Measurements from ENCODE around the gene GTF2IRD1.

The GTF2IRD1 gene

DNA sequence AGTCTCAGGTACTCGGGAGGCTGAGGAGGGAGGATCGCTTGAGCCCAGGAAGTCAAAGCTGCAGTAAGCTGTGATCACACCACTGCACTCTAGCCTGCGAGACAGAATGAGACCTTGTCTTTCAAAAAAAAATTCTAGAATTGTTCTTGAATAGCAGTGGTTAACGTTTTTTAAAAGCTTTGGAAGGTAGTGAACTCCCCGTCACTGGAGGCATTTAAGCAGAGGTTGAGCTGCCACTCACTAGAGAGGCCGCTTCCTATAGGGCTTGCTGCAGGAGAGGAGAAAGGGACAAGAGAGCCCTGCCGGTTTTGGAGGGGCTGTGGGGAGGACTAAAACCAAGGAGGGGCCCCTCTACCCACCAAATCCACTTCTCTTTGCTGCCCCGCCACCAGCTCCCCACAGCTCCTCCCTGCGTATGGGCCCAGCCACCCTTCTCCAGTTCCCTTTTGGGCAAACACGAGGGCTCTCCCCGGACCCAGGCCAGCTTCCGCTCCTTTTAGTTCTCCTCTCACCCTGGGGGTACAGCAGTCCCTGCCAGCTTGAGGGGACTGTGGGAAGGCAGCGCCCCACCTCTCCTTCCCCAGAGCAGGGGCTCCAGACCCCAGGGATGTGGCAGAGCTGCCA, 116.9 kb downstream of the GTF2IRD1 start:
- H3K27ac ChIP-seq (ENCODE audit: low read depth in 2 of 2, low read length in 2 of 2) = no peak overlapping the region
- H3K27me3 ChIP-seq (ENCODE audit: control insufficient read depth in 2 of 2, insufficient read depth in 2 of 2, low read length in 2 of 2) = no peaks in the 10 kb centered on the region
- H3K9ac ChIP-seq (ENCODE audit: low read depth in 1 of 2, low read length in 2 of 2) = no peak overlapping the region
- peaks cover 2 to 8% of the 10 kb centered on the region in 2 donors for H3K4me1 ChIP-seq (ENCODE audit: control insufficient read depth in 2 of 2, insufficient read depth in 2 of 2, low read length in 2 of 2)
- no peaks in the 10 kb centered on the region for H3K9me3 ChIP-seq (ENCODE audit: control insufficient read depth in 2 of 2, low read length in 2 of 2)
- H3K4me3 ChIP-seq (ENCODE audit: low read length in 2 of 2) = no peak overlapping the region
- H3K36me3 ChIP-seq (ENCODE audit: control insufficient read depth in 2 of 2, insufficient read depth in 2 of 2, low read length in 2 of 2) = no peaks in the 10 kb centered on the region

GRCh38 chr7:74572301-74572979, 118.7 kb downstream of the GTF2IRD1 start:
- Histone ChIP-seq H3K27me3 (ENCODE audit: control insufficient read depth in 2 of 2, insufficient read depth in 2 of 2, low read length in 2 of 2) (no peaks in the 10 kb centered on the region), H3K4me1 (ENCODE audit: control insufficient read depth in 2 of 2, insufficient read depth in 2 of 2, low read length in 2 of 2) (peaks cover 3 to 12% of the 10 kb centered on the region in 2 donors), H3K9me3 (ENCODE audit: control insufficient read depth in 2 of 2, low read length in 2 of 2) (no peaks in the 10 kb centered on the region), H3K27ac (ENCODE audit: low read depth in 2 of 2, low read length in 2 of 2) (no peak overlapping the region), H3K9ac (ENCODE audit: low read depth in 1 of 2, low read length in 2 of 2) (no peak overlapping the region), H3K36me3 (ENCODE audit: control insufficient read depth in 2 of 2, insufficient read depth in 2 of 2, low read length in 2 of 2) (no peaks in the 10 kb centered on the region), H3K4me3 (ENCODE audit: low read length in 2 of 2) (no peak overlapping the region)

- Histone ChIP-seq H3K9me3 (ENCODE audit: control insufficient read depth in 2 of 2, low read length in 2 of 2) (no peaks in the 10 kb centered on the region), H3K36me3 (ENCODE audit: control insufficient read depth in 2 of 2, insufficient read depth in 2 of 2, low read length in 2 of 2) (no peaks in the 10 kb centered on the region), H3K4me3 (ENCODE audit: low read length in 2 of 2) (no peak overlapping the region), H3K27ac (ENCODE audit: low read depth in 2 of 2, low read length in 2 of 2) (no peak overlapping the region), H3K9ac (ENCODE audit: low read depth in 1 of 2, low read length in 2 of 2) (no peak overlapping the region), H3K4me1 (ENCODE audit: control insufficient read depth in 2 of 2, insufficient read depth in 2 of 2, low read length in 2 of 2) (peaks cover 3 to 16% of the 10 kb centered on the region in 2 donors), H3K27me3 (ENCODE audit: control insufficient read depth in 2 of 2, insufficient read depth in 2 of 2, low read length in 2 of 2) (no peaks in the 10 kb centered on the region)
Observed at GRCh38 chr7:74573512-74573911, 119.8 kb downstream of the GTF2IRD1 start.

DNA sequence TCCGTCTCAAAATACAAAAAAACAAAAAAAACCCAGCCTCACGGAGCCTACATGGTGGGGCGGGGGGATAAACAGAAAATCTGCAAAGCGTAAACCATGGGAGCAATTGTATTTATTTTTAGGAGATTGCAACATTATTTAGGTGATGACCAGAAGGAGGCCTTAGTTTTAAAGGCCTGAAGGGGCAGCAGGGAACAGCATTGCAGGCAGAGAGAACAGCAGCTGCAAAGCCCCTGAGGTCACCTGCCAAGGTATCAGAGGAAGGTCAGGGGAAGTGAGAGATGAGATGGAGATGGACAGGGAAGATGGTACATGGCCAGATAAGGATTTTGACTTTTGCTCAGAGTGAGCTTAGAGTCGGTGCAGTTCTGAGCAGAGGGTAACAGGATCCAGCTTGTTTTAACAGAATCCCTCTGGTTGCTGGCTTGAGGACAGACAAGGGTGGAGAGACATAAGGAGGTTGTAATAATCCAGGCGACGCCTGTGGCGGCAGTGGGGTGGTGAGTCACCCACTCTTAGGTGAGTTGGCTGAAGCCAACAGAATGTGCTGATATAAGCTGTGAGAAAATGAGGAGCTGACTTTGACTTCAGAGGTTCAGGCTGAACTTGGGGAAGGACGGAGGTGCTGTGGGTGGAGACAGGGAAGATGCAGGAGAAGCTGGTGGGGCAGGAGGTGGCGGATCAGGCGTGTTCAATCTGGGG, 121.5 kb downstream of the GTF2IRD1 start:
- H3K27me3 ChIP-seq (ENCODE audit: control insufficient read depth in 2 of 2, insufficient read depth in 2 of 2, low read length in 2 of 2) = no peaks in the 10 kb centered on the region
- no peak overlapping the region for H3K4me3 ChIP-seq (ENCODE audit: low read length in 2 of 2)
- peak overlapping the region; percentile 4 to 30 for H3K27ac ChIP-seq (ENCODE audit: low read depth in 2 of 2, low read length in 2 of 2)
- no peaks in the 10 kb centered on the region for H3K9me3 ChIP-seq (ENCODE audit: control insufficient read depth in 2 of 2, low read length in 2 of 2)
- H3K9ac ChIP-seq (ENCODE audit: low read depth in 1 of 2, low read length in 2 of 2) = no peak overlapping the region
- H3K4me1 ChIP-seq (ENCODE audit: control insufficient read depth in 2 of 2, insufficient read depth in 2 of 2, low read length in 2 of 2) = peaks cover 7 to 25% of the 10 kb centered on the region in 2 donors
- no peaks in the 10 kb centered on the region for H3K36me3 ChIP-seq (ENCODE audit: control insufficient read depth in 2 of 2, insufficient read depth in 2 of 2, low read length in 2 of 2)

GRCh38 chr7:74575811-74576210, 122.1 kb downstream of the GTF2IRD1 start:
- no peak overlapping the region for H3K4me3 ChIP-seq (ENCODE audit: low read length in 2 of 2)
- no peaks in the 10 kb centered on the region for H3K27me3 ChIP-seq (ENCODE audit: control insufficient read depth in 2 of 2, insufficient read depth in 2 of 2, low read length in 2 of 2)
- peaks cover 11 to 30% of the 10 kb centered on the region in 2 donors for H3K4me1 ChIP-seq (ENCODE audit: control insufficient read depth in 2 of 2, insufficient read depth in 2 of 2, low read length in 2 of 2)
- H3K9me3 ChIP-seq (ENCODE audit: control insufficient read depth in 2 of 2, low read length in 2 of 2) = no peaks in the 10 kb centered on the region
- H3K27ac ChIP-seq (ENCODE audit: low read depth in 2 of 2, low read length in 2 of 2) = peak overlapping the region; percentile 4 to 30
- no peak overlapping the region for H3K9ac ChIP-seq (ENCODE audit: low read depth in 1 of 2, low read length in 2 of 2)
- H3K36me3 ChIP-seq (ENCODE audit: control insufficient read depth in 2 of 2, insufficient read depth in 2 of 2, low read length in 2 of 2) = no peaks in the 10 kb centered on the region

DNA sequence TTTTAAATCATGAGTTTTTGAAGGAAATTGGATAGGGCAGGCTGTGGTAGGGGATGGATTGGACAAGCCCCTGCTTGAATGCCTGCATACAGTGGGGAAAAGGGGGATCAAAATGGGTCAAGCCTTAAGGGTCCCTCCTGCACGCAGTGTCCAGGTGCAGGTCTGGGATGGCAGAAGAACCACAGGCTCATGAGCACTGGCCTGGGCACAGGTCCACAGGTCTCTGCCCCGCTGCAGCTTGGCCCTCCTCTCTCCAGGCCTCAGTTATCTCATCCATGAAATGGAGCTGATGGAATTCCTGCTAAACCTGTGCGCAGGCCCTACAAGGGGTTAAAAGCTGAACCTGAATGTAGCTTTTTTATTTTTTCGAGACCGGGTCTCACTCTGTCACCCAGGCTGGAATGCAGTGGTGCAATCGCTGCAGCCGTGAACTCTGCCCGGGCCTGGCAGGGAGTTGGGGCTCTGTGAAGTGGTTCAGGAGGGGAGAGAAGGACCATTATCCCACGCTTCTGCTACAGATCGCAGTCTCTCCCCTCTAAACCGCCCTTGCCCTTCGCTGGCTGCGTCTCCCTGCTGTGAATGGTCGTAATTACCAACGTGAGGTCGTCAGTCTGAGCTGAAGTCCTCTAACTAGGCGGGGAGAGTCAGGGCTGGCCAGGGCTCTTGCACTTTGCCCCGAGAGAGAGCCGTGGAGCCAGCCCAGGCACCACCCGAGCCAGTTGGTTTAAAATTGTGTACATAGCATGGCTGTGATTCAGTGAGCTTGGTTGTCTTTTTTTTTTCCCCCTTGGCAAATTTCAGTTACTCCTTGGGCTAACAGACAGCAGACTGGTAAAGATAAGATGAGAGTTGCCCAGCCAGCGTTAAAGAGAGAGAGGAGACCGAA, 126.3 kb downstream of the GTF2IRD1 start:
- H3K4me1 ChIP-seq (ENCODE audit: control insufficient read depth in 2 of 2, insufficient read depth in 2 of 2, low read length in 2 of 2) = peaks cover 17 to 39% of the 10 kb centered on the region in 2 donors
- peak overlapping the region; percentile 78 to 87 for H3K27ac ChIP-seq (ENCODE audit: low read depth in 2 of 2, low read length in 2 of 2)
- H3K36me3 ChIP-seq (ENCODE audit: control insufficient read depth in 2 of 2, insufficient read depth in 2 of 2, low read length in 2 of 2) = no peaks in the 10 kb centered on the region
- peak overlapping the region; percentile 24 to 62 for H3K9ac ChIP-seq (ENCODE audit: low read depth in 1 of 2, low read length in 2 of 2)
- H3K4me3 ChIP-seq (ENCODE audit: low read length in 2 of 2) = peak overlapping the region; percentile 50 to 61
- H3K9me3 ChIP-seq (ENCODE audit: control insufficient read depth in 2 of 2, low read length in 2 of 2) = no peaks in the 10 kb centered on the region
- H3K27me3 ChIP-seq (ENCODE audit: control insufficient read depth in 2 of 2, insufficient read depth in 2 of 2, low read length in 2 of 2) = no peaks in the 10 kb centered on the region

DNA sequence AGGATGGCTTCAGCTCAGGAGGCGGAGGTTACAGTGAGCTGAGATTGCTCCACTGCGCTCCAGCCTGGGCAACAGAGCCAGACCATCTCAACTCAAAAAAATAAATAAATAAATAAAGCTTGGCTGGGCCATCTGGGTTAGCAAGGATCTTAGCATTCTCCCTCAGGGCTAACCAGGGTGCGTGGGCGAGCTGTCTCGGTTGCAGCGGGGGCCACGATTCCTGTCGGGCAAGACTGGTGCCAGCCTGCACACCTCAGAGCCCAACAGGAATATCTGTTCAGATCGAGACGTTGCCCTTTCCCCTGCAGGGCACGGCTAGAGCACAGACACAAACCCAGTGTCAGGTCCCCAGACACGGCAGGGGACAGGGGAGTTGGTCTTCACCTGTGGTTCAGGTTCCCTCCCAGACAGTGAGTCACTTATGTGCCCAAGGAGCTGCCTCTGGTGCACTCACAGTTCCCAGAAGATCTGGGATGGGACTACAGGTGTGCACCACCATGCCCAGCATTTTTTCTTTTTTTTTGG, 128.3 kb downstream of the GTF2IRD1 start:
- H3K9me3 ChIP-seq (ENCODE audit: control insufficient read depth in 2 of 2, low read length in 2 of 2) = no peaks in the 10 kb centered on the region

GRCh38 chr7:74582447-74583039, 128.8 kb downstream of the GTF2IRD1 start:
- Histone ChIP-seq H3K9me3 (ENCODE audit: control insufficient read depth in 2 of 2, low read length in 2 of 2) (no peaks in the 10 kb centered on the region), H3K4me3 (ENCODE audit: low read length in 2 of 2) (no peak overlapping the region), H3K9ac (ENCODE audit: low read depth in 1 of 2, low read length in 2 of 2) (no peak overlapping the region), H3K4me1 (ENCODE audit: control insufficient read depth in 2 of 2, insufficient read depth in 2 of 2, low read length in 2 of 2) (peaks cover 19 to 34% of the 10 kb centered on the region in 2 donors), H3K27ac (ENCODE audit: low read depth in 2 of 2, low read length in 2 of 2) (no peak overlapping the region), H3K27me3 (ENCODE audit: control insufficient read depth in 2 of 2, insufficient read depth in 2 of 2, low read length in 2 of 2) (no peaks in the 10 kb centered on the region), H3K36me3 (ENCODE audit: control insufficient read depth in 2 of 2, insufficient read depth in 2 of 2, low read length in 2 of 2) (no peaks in the 10 kb centered on the region)

More for the DNA sequence above, 128.3 kb downstream of the GTF2IRD1 start:
- Histone ChIP-seq H3K9ac (ENCODE audit: low read depth in 1 of 2, low read length in 2 of 2) (no peak overlapping the region), H3K27ac (ENCODE audit: low read depth in 2 of 2, low read length in 2 of 2) (no peak overlapping the region), H3K4me3 (ENCODE audit: low read length in 2 of 2) (no peak overlapping the region), H3K4me1 (ENCODE audit: control insufficient read depth in 2 of 2, insufficient read depth in 2 of 2, low read length in 2 of 2) (peaks cover 15 to 31% of the 10 kb centered on the region in 2 donors), H3K36me3 (ENCODE audit: control insufficient read depth in 2 of 2, insufficient read depth in 2 of 2, low read length in 2 of 2) (no peaks in the 10 kb centered on the region), H3K27me3 (ENCODE audit: control insufficient read depth in 2 of 2, insufficient read depth in 2 of 2, low read length in 2 of 2) (no peaks in the 10 kb centered on the region)

GRCh38 chr7:74583630-74584029, 129.9 kb downstream of the GTF2IRD1 start:
- H3K27ac ChIP-seq (ENCODE audit: low read depth in 2 of 2, low read length in 2 of 2) = no peak overlapping the region
- no peak overlapping the region for H3K9ac ChIP-seq (ENCODE audit: low read depth in 1 of 2, low read length in 2 of 2)

More at GRCh38 chr7:74583630-74584029, 129.9 kb downstream of the GTF2IRD1 start:
- Histone ChIP-seq H3K27me3 (ENCODE audit: control insufficient read depth in 2 of 2, insufficient read depth in 2 of 2, low read length in 2 of 2) (no peaks in the 10 kb centered on the region), H3K4me1 (ENCODE audit: control insufficient read depth in 2 of 2, insufficient read depth in 2 of 2, low read length in 2 of 2) (peaks cover 22 to 34% of the 10 kb centered on the region in 2 donors), H3K4me3 (ENCODE audit: low read length in 2 of 2) (no peak overlapping the region), H3K36me3 (ENCODE audit: control insufficient read depth in 2 of 2, insufficient read depth in 2 of 2, low read length in 2 of 2) (no peaks in the 10 kb centered on the region), H3K9me3 (ENCODE audit: control insufficient read depth in 2 of 2, low read length in 2 of 2) (no peaks in the 10 kb centered on the region)
